Osteoblast (primary cell): ENCODE results near the gene SND1. TPM values are rescaled to one million over a fixed set of nuclear protein-coding genes. Genes with fewer than 3 reads are reported as not detected.

Source experiments
- DNase-seq: peaks from one replicate; pipeline ENCODE4 v3.0.0; 2011; ENCODE audit warnings: low spot score, mixed read lengths; ENCODE audit not compliant: insufficient read length; ENCODE audit errors: missing footprints
- H2AFZ ChIP-seq: 2 replicates; pipeline ENCODE4 v1.6.0; 2011; ENCODE audit warnings: mild to moderate bottlenecking, low read length
- H3K27ac ChIP-seq: 2 replicates; pipeline ENCODE4 v1.5.1; 2011; ENCODE audit warnings: mild to moderate bottlenecking, low read depth, low read length, moderate library complexity
- H3K27me3 ChIP-seq: 2 replicates; pipeline ENCODE4 v1.6.0; 2012; ENCODE audit warnings: mild to moderate bottlenecking, control low read depth, inconsistent platforms, low read length, moderate library complexity; ENCODE audit not compliant: insufficient read depth
- H3K36me3 ChIP-seq: 2 replicates; pipeline ENCODE4 v1.5.1; 2011; ENCODE audit warnings: mild to moderate bottlenecking, low read length, control low read depth, moderate library complexity; ENCODE audit not compliant: insufficient read depth
- H3K4me1 ChIP-seq: 2 replicates; pipeline ENCODE4 v1.5.1; 2011; ENCODE audit warnings: mild to moderate bottlenecking, low read length, control low read depth, moderate library complexity; ENCODE audit not compliant: insufficient read depth
- H3K4me2 ChIP-seq: 2 replicates; pipeline ENCODE4 v1.6.0; 2011; ENCODE audit warnings: mild to moderate bottlenecking, low read length; ENCODE audit not compliant: insufficient read depth
- H3K4me3 ChIP-seq: fragments of 200-600 bp; sonication (generic); 3 replicates; pipeline ENCODE4 v1.5.1; 2012; ENCODE audit warnings: mild to moderate bottlenecking, low read length, inconsistent platforms; ENCODE audit not compliant: insufficient read depth
- H3K79me2 ChIP-seq: 2 replicates; pipeline ENCODE4 v1.6.0; 2012; ENCODE audit warnings: mild to moderate bottlenecking, low read length, control low read depth, inconsistent platforms; ENCODE audit not compliant: insufficient read depth
- H3K9me3 ChIP-seq: 2 replicates; pipeline ENCODE4 v1.5.1; 2011; ENCODE audit warnings: low read depth, low read length, control low read depth
- H4K20me1 ChIP-seq: 2 replicates; pipeline ENCODE4 v1.6.0; 2012; ENCODE audit warnings: mild to moderate bottlenecking, low read length, control low read depth; ENCODE audit not compliant: insufficient read depth
- CTCF ChIP-seq: IDR thresholded peaks from 2 replicates; pipeline ENCODE4 v1.5.1; 2011; ENCODE audit warnings: mild to moderate bottlenecking, low read depth, low read length, moderate library complexity; ENCODE audit errors: extremely low read depth
- total RNA-seq: library from RNA; depleted of rRNA; stranded (reverse); fragments of >200 nt; gene quantifications from 2 replicates; pipeline ENCODE4 v1.2.3, GENCODE V29; 2012

SND1 gene
- total RNA-seq, 1 donor, result 257 TPM

GRCh38 chr7:128076196-128076795 is 424.3 kb downstream of the SND1 start:
- no peak overlapping the region for H3K4me3 ChIP-seq
- peaks cover 7% of the 10 kb centered on the region for H3K4me1 ChIP-seq
- no peak overlapping the region for H2AFZ ChIP-seq
- H3K36me3 ChIP-seq, result peaks cover 18% of the 10 kb centered on the region
- H4K20me1 ChIP-seq, result peaks cover 25% of the 10 kb centered on the region
- TF ChIP-seq CTCF, result no peak
- H3K4me2 ChIP-seq, result no peak overlapping the region
- H3K9me3 ChIP-seq, result no peaks in the 10 kb centered on the region
- H3K27me3 ChIP-seq, result no peaks in the 10 kb centered on the region
- no peak for DNase-seq
- H3K79me2 ChIP-seq, result no peaks in the 10 kb centered on the region
- H3K27ac ChIP-seq, result no peak overlapping the region

- H3K4me2 ChIP-seq, result no peak overlapping the region
- H3K4me3 ChIP-seq, result no peak overlapping the region
- H2AFZ ChIP-seq, result no peak overlapping the region
- H4K20me1 ChIP-seq, result peaks cover 26% of the 10 kb centered on the region
- H3K4me1 ChIP-seq, result peaks cover 7% of the 10 kb centered on the region
- H3K36me3 ChIP-seq, result peaks cover 22% of the 10 kb centered on the region
- H3K27me3 ChIP-seq, result no peaks in the 10 kb centered on the region
- no peak for TF ChIP-seq CTCF
- H3K27ac ChIP-seq, result no peak overlapping the region
- no peaks in the 10 kb centered on the region for H3K9me3 ChIP-seq
- no peaks in the 10 kb centered on the region for H3K79me2 ChIP-seq
- no peak for DNase-seq
Measured at GRCh38 chr7:128076796-128077271, 424.8 kb downstream of the SND1 start.

GRCh38 chr7:128078309-128078708 is 426.3 kb downstream of the SND1 start:
- Histone ChIP-seq H3K27me3 (no peaks in the 10 kb centered on the region), H2AFZ (no peak overlapping the region), H4K20me1 (peaks cover 21% of the 10 kb centered on the region), H3K4me3 (no peak overlapping the region), H3K4me2 (no peak overlapping the region), H3K4me1 (peaks cover 7% of the 10 kb centered on the region), H3K9me3 (no peaks in the 10 kb centered on the region), H3K79me2 (no peaks in the 10 kb centered on the region), H3K36me3 (peaks cover 26% of the 10 kb centered on the region), H3K27ac (no peak overlapping the region)
- DNase-seq, result no peak
- TF ChIP-seq CTCF, result no peak

- H3K79me2 ChIP-seq, result no peaks in the 10 kb centered on the region
- no peak overlapping the region for H3K4me3 ChIP-seq
- H2AFZ ChIP-seq, result no peak overlapping the region
- H3K4me1 ChIP-seq, result no peaks in the 10 kb centered on the region
- no peak overlapping the region for H3K27ac ChIP-seq
- no peak overlapping the region for H3K4me2 ChIP-seq
- TF ChIP-seq CTCF, result no peak
- H3K36me3 ChIP-seq, result peaks cover 37% of the 10 kb centered on the region
- no peaks in the 10 kb centered on the region for H3K27me3 ChIP-seq
- H4K20me1 ChIP-seq, result peaks cover 24% of the 10 kb centered on the region
- no peak for DNase-seq
- no peaks in the 10 kb centered on the region for H3K9me3 ChIP-seq
Measured at GRCh38 chr7:128080169-128080568, 428.2 kb downstream of the SND1 start.
